HFF-Myc (cell line): ENCODE measurements around the gene LHFPL2.
A peak's percentile ranks its signal among the peaks of the same experiment; 100 is the strongest.

Experiments
- DNase-seq: peaks from one replicate; pipeline ENCODE4 v3.0.0-alpha.2; 2011; ENCODE audit warnings: low read depth; ENCODE audit errors: extremely low read depth
- H3K4me3 ChIP-seq: replicated peaks from 2 replicates; pipeline ENCODE4 v1.5.1; 2011; ENCODE audit warnings: low read depth, mild to moderate bottlenecking, control low read depth, low read length
- CTCF ChIP-seq: IDR thresholded peaks from 2 replicates; pipeline ENCODE4 v1.5.1; 2012; ENCODE audit warnings: mild to moderate bottlenecking, low read depth, low read length, control low read depth; ENCODE audit errors: missing control alignments

LHFPL2 gene

GRCh38 chr5:78600687-78601414 lies 47.7 kb downstream of the LHFPL2 start:
- no peak for DNase-seq
- no peak for TF ChIP-seq CTCF
- H3K4me3 ChIP-seq = no peak overlapping the region

GRCh38 chr5:78598973-78599372 lies 49.6 kb downstream of the LHFPL2 start:
- TF ChIP-seq CTCF = no peak
- H3K4me3 ChIP-seq = no peak overlapping the region
- DNase-seq = no peak

GRCh38 chr5:78597974-78598371 lies 50.6 kb downstream of the LHFPL2 start:
- DNase-seq = no peak
- no peak overlapping the region for H3K4me3 ChIP-seq
- no peak for TF ChIP-seq CTCF

GRCh38 chr5:78597068-78597973 lies 51.3 kb downstream of the LHFPL2 start:
- TF ChIP-seq CTCF = no peak
- DNase-seq = no peak
- H3K4me3 ChIP-seq = no peak overlapping the region

GRCh38 chr5:78595458-78595921 lies 53.1 kb downstream of the LHFPL2 start:
- no peak for TF ChIP-seq CTCF
- H3K4me3 ChIP-seq = no peak overlapping the region
- no peak for DNase-seq

DNA sequence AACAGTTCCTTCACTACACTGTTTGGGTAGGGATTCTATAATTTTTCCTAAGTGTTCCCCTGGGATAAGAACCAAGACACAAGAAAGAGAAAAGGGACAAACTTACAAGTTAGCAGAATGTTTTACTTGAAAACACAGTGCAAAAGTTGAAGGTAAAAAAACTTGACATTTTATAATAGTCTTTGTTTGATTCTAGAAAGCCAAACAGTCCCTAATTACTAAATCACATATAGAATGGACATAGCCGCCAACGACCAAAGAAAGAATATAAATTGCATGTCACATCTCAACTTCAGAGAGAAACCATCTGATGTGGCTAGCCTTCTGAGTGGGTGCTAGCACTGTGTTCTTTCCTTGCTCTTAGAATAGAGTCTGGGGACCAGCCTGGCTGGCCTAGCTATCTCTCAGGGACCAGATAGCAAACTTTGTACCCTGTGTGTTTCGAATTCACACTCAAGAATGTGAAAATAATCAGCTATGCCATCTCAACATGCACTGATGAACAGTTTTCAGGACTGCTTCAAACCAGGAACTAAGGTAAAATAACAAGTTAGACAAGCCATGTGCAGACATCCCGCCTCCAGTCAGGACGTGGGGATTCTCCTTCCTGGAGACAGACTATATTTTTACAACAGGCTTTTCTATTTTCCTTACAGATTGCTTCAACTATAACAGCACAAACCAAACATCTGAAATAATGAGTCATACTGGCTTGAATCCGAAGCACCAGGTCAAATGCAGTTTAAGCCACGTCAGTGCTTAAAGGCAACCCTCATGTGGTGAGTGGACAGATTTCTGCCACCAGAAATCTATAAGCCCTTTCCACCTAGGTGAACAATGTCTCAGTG lies 53.7 kb downstream of the LHFPL2 start:
- DNase-seq = peak; percentile 96
- H3K4me3 ChIP-seq = no peak overlapping the region
- TF ChIP-seq CTCF = no peak
